ENCODE measurements around the gene VAV3. TPM values are rescaled to one million over a fixed set of nuclear protein-coding genes. Genes with fewer than 3 reads are reported as not detected.

VAV3 gene
- total and polyA plus RNA-seq, 10 donors = 10.5 to 63.0 (median 38.8) TPM

GRCh38 chr1:107523736-107524135 is 441.2 kb downstream of the VAV3 start:
- intact Hi-C loops (cut with DNase I; ENCODE audit: low total_unique reads) = no loop called here
- WGBS, 5 donors = 58 to 74% (median 71%) methylated on average over 4 of the region's 4 CpGs
- no peaks in the 10 kb centered on the region for H3K27me3 ChIP-seq (replicated peaks in 1 of 7)
- TF ChIP-seq CTCF (IDR thresholded peaks at IDR 0.05 in 8 of 11, conservative IDR thresholded peaks at IDR 0.05 in 3 of 11) (no peak), POLR2A (IDR thresholded peaks at IDR 0.05) (no peak), POLR2AphosphoS5 (IDR thresholded peaks at IDR 0.05) (no peak)
- no peak overlapping the region for H3K4me3 ChIP-seq
- no peaks in the 10 kb centered on the region for H3K36me3 ChIP-seq
- no peaks in the 10 kb centered on the region for H3K4me1 ChIP-seq
- DNase-seq = no peak
- H3K9me3 ChIP-seq = no peaks in the 10 kb centered on the region
- H3K27ac ChIP-seq = no peak overlapping the region

- H3K27me3 ChIP-seq (replicated peaks in 1 of 7) = no peaks in the 10 kb centered on the region
- no peak overlapping the region for H3K27ac ChIP-seq
- H3K36me3 ChIP-seq = no peaks in the 10 kb centered on the region
- intact Hi-C loops (cut with DNase I; ENCODE audit: low total_unique reads) = no loop called here
- 66 to 73% (median 71%) methylated on average over 4 of the region's 4 CpGs for whole genome bisulfite sequencing, 5 donors
- no peak overlapping the region for H3K4me3 ChIP-seq
- H3K9me3 ChIP-seq = no peaks in the 10 kb centered on the region
- no peak for DNase-seq
- TF ChIP-seq CTCF (IDR thresholded peaks at IDR 0.05 in 8 of 11, conservative IDR thresholded peaks at IDR 0.05 in 3 of 11) = no peak
- no peak for TF ChIP-seq POLR2A (IDR thresholded peaks at IDR 0.05)
- TF ChIP-seq POLR2AphosphoS5 (IDR thresholded peaks at IDR 0.05) = no peak
- no peaks in the 10 kb centered on the region for H3K4me1 ChIP-seq
These were observed 441.9 kb downstream of the VAV3 start for GRCh38 chr1:107523061-107523460.

Small RNAs within 50 kb of the gene (microRNA-seq; reads per million reads assigned to microRNA genes)
- 0 reads per million in 3 donors for gene MIR7852

Small RNAs within 50 kb of the gene (small RNA-seq; reads per million reads assigned to genes)
- 0 reads per million in 4 donors for gene MIR7852

Other genes starting within 250 kb of the VAV3 start
- 10 to 100 TPM; 24.5 to 44.4 (median 35.5) TPM for gene SLC25A24, start 235.2 kb upstream of the VAV3 start, total RNA-seq
- gene SLC25A24, start 235.2 kb upstream of the VAV3 start, polyA plus RNA-seq = 10 to 100 TPM; 12.2 to 21.3 (median 14.6) TPM

Measured in spleen (tissue), 11 donors.